Measurements from ENCODE around the gene SCUBE3. TPM values are rescaled to one million over a fixed set of nuclear protein-coding genes. Genes with fewer than 3 reads are reported as not detected.

Gene SCUBE3
- total RNA-seq, 1 experiment from 2014 or later, result 0.05 TPM

DNA sequence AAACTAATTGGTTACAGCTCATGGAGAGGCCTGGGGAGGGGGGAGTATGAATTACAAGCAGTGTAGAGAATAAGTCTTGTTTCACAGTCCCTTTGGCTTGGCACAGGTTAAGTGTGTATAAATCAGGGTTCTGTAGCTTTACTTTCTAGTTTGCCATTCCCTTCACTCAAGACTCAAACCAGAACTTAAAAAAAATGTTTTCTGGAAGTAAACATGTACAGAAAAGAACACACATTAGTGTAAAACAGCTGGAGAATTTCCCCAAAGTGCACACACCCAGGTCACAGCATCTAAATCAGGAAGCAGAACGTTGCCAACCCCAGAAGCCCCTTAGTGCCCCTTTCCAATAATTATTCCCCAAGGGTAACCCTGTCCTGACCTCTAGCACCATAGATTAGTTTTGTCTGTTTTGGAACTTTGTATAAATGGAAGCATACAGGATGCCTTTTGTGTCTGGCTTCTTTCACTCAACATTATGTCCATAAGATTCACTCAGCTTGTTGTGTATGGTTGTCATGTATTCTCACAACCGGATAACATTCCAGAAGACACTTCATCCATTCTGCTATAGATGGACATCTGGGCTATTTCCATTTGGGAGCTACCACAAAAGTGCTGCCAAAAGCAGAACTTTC lies 33.7 kb upstream of the SCUBE3 start (continued):
- TF ChIP-seq ATF3 (IDR thresholded peaks at IDR 0.05) (no peak), EZH2phosphoT487 (IDR thresholded peaks at IDR 0.05; ENCODE audit: borderline replicate concordance) (no peak), ZBTB33 (IDR thresholded peaks at IDR 0.05; ENCODE audit: extremely low read depth, insufficient replicate concordance, low read length) (no peak), TCF7L2 (IDR thresholded peaks at IDR 0.05; ENCODE audit: borderline replicate concordance, extremely low read depth, insufficient read depth, insufficient read length) (no peak)

GRCh38 chr6:35181308-35181932 lies 32.3 kb upstream of the SCUBE3 start:
- BruUV-seq (replicated peaks), result no TSS peak
- CTCF ChIA-PET, result interaction anchor here (1.1 kb wide), 1 partner anchor 24 kb away, joined by 3 read pairs; no protein-coding TSS in a partner anchor
- TF ChIP-seq EZH2 (IDR thresholded peaks at IDR 0.05) (no peak), SP1 (IDR thresholded peaks at IDR 0.05; ENCODE audit: low read depth) (0 out of 2 replicates have a peak, but pooled peaks have one; percentile 10)
- H3K9ac ChIP-seq (ENCODE audit: low read length), result peak overlapping the region; percentile 53
- H3K4me3 ChIP-seq (replicated peaks in 1 of 2; ENCODE audit: low read depth in 1 of 2, low read length in 2 of 2), result peak overlapping the region; percentile 33 to 51
- no peaks in the 10 kb centered on the region for H3K79me2 ChIP-seq (ENCODE audit: insufficient read depth, low read length)
- H3K4me1 ChIP-seq (ENCODE audit: control insufficient read depth in 1 of 2, insufficient read depth in 2 of 2, low read length in 2 of 2), result peaks cover 20 to 44% of the 10 kb centered on the region in 2 experiments
- DNase-seq (ENCODE audit: low read depth, low spot score) (no peak), ATAC-seq (peak; percentile 39)
- no peaks in the 10 kb centered on the region for H3K36me3 ChIP-seq (ENCODE audit: control insufficient read depth in 1 of 2, insufficient read depth in 2 of 2, low read length in 2 of 2)
- no peaks in the 10 kb centered on the region for H3K9me2 ChIP-seq (ENCODE audit: insufficient read depth)
- RAD21 ChIA-PET (ENCODE audit: low non-redundant PET in 1 of 2, low total read pairs in 2 of 2, uncharacterized antibody in 2 of 2, unreplicated experiment in 2 of 2), result no interaction called here
- H2AFZ ChIP-seq (ENCODE audit: low read depth, low read length, poor library complexity, severe bottlenecking), result peak overlapping the region; percentile 28
- no peaks in the 10 kb centered on the region for H3K9me3 ChIP-seq (ENCODE audit: control insufficient read depth in 1 of 2, insufficient read depth in 1 of 2, low read depth in 1 of 2, low read length in 2 of 2)
- H3K27me3 ChIP-seq (ENCODE audit: insufficient read depth, low read length), result no peaks in the 10 kb centered on the region
- POLR2A ChIA-PET, result interaction anchor here (1.1 to 1.4 kb wide), 2 partner anchors 9 to 25 kb away, joined by 3 read pairs; no protein-coding TSS in a partner anchor
- peak overlapping the region; percentile 86 for H3K4me2 ChIP-seq (ENCODE audit: low read length)
- intact Hi-C loops (cut with micrococcal nuclease), result no loop called here
- H4K20me1 ChIP-seq (ENCODE audit: insufficient read depth), result no peaks in the 10 kb centered on the region
- H3K27ac ChIP-seq (ENCODE audit: low read depth, low read length), result peak overlapping the region; percentile 63

Data from HCT116 (cell line).